AG09309 (cell line): ENCODE measurements around the gene DENND1A.
A peak's percentile ranks its signal among the peaks of the same experiment; 100 is the strongest.

Experiments
- DNase-seq: peaks from one replicate; pipeline ENCODE4 v3.0.0-alpha.2; 2010; ENCODE audit warnings: low read depth
- H3K4me3 ChIP-seq: 2 replicates; pipeline ENCODE4 v1.5.1; 2011; ENCODE audit warnings: mild to moderate bottlenecking, low read depth, low read length, moderate library complexity; ENCODE audit not compliant: control insufficient read depth
- TF ChIP-seq, protein P1 (sequence below): IDR thresholded peaks from 2 replicates; pipeline ENCODE4 v1.5.1; 2011; ENCODE audit warnings: mild to moderate bottlenecking, low read depth, low read length, inconsistent platforms; ENCODE audit not compliant: insufficient read depth, control insufficient read depth; ENCODE audit errors: missing control alignments

Gene DENND1A

DNA sequence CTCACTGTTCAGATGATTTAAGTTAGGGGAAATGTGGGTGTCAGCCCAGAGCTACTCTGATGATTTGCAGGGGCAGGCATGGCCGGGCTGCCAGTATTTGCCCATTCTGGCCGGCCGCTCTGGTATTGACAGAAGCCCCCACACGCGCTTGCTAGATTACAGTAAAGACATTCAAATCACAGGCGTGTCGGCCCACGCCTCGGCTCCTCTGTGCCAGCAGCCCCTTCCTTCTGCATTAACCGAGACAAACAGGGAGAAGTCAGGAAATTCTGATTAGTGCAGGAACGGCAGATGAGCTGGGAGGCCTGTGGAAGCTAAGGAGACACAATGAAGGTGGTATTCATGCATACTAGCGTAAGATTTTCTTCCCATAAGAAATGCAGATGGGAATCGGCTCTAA, 460.6 kb downstream of the DENND1A start:
- DNase-seq = no peak
- TF ChIP-seq, protein P1, sequence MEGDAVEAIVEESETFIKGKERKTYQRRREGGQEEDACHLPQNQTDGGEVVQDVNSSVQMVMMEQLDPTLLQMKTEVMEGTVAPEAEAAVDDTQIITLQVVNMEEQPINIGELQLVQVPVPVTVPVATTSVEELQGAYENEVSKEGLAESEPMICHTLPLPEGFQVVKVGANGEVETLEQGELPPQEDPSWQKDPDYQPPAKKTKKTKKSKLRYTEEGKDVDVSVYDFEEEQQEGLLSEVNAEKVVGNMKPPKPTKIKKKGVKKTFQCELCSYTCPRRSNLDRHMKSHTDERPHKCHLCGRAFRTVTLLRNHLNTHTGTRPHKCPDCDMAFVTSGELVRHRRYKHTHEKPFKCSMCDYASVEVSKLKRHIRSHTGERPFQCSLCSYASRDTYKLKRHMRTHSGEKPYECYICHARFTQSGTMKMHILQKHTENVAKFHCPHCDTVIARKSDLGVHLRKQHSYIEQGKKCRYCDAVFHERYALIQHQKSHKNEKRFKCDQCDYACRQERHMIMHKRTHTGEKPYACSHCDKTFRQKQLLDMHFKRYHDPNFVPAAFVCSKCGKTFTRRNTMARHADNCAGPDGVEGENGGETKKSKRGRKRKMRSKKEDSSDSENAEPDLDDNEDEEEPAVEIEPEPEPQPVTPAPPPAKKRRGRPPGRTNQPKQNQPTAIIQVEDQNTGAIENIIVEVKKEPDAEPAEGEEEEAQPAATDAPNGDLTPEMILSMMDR = no peak
- no peak overlapping the region for H3K4me3 ChIP-seq

DNA sequence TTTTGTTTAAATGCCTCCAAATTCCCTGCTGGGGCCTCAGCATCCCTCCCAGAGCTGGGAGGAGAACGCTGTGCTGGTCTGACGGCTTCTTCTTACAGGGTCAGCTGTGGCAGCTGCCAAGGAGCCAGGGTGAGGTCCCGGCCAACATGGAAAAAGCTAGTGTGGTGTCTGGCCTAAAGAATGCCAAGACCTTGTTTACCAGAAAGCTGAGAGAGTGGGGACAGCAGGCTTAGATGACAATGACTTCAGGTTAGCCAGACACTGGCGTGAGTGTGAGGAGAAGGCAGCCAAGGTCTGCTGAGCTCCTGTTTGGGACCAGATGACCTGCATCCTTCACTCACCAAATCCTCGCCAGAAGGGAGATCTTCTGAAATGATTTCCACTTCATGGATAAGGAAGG, 461.4 kb downstream of the DENND1A start:
- TF ChIP-seq, protein P1 = no peak
- no peak overlapping the region for H3K4me3 ChIP-seq
- DNase-seq = no peak

DNA sequence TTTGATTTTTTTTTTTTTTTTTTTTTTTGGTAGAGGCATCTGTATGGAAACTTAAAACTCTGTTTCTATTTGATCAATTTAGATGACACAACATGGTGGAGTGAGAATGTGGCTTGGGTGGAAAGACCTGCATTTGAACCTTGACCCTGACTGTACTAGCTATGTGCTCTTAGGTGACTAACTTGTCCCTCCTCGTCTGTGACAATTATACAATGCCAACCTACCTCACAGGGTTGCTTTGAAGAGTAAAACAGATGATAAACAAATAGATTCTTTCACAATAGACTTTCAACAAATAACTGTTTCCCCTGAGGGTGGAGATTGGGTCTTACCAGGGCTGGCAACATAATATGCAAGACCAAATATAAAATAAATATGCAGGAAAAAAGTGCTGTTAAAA, 464.6 kb downstream of the DENND1A start:
- no peak overlapping the region for H3K4me3 ChIP-seq
- no peak for DNase-seq
- TF ChIP-seq, protein P1 = no peak

DNA sequence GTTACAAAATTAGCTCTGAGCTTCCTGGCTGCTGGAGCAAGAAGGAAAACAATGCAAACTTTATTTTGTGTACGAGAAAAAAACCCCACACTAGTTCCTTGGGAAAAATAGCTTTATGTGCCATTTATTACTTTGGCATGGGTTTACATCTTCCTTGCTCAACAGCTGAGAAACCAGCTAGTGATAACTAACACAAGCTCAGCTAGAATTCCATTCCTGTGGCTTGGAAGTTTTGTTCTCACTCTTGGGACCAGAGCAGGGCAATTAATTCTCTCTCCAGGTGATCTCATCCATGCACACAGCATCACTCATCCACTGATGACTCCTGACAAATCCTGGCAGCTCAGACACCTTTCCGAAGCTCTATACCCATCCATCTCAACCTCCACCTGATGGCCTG, 469.8 kb downstream of the DENND1A start:
- DNase-seq = peak; percentile 2
- TF ChIP-seq, protein P1 = no peak
- no peak overlapping the region for H3K4me3 ChIP-seq

DNA sequence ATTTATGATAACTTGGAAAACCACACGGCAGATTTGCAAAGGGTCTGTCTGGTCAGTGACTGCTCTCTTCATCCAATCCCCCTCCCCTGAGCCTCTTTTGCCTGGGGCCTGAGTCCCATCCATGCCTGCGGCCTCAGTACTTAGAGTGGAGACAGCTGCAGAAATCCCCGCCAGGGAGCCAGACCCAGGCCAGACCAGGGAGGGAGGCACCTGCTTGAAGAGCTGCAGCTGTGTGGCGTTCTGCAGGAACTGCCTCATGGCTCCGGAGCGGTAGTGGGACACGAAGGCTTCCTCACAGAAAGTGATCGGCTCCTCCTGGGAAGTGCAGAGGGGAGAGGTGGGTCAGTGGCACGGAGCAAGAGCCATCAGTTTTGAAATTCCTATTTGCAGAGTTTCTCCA, 472.3 kb downstream of the DENND1A start:
- TF ChIP-seq, protein P1 = no peak
- H3K4me3 ChIP-seq = no peak overlapping the region
- DNase-seq = no peak

DNA sequence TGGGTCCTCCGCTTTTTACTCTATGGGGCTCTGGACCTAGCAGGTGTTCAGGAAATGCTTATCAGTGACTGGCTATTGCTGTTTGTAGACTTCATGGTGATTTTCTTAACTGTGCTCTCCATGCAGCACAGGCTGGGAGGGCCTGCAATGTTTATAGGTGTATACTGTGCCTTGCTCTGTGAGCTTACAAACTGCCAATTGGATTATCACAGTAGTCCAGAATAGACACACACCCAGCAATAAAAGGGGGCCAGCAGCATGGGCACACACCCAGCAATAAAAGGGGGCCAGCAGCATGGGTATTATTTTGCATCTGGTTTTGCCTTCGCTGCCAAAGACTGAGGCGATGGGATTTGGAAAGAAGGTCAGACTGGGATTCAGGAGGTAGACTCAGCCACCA, 473.9 kb downstream of the DENND1A start:
- DNase-seq = no peak
- TF ChIP-seq, protein P1 = no peak
- no peak overlapping the region for H3K4me3 ChIP-seq

DNA sequence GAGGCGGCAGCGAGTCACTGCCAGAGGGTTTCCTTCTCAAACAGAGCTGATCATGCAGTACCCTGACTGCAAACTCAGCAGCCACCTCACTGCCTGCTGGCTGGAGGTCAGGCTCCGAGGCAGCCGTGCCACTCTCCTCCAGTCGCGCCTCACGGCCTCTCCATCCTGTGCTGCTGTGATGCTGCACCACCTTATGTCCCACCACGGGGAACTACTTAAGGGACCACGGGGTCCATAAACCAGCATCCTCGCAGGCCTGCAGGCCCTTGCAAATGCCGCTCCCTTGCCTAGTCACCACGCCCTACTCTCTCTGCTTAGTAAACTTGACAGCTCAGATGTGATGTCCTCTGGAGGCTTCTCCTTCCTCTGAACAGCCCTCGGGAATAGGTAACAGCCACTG, 474.7 kb downstream of the DENND1A start:
- TF ChIP-seq, protein P1 = no peak
- DNase-seq = no peak
- no peak overlapping the region for H3K4me3 ChIP-seq
